ENCODE measurements around the gene RIN3.
A peak's percentile ranks its signal among the peaks of the same experiment; 100 is the strongest.

The RIN3 gene

GRCh38 chr14:92726135-92726932, 212.8 kb downstream of the RIN3 start:
- ATAC-seq: peak; percentile 29 to 50

GRCh38 chr14:92726933-92727262, 213.3 kb downstream of the RIN3 start:
- no peak for ATAC-seq

- peak; percentile 87 to 91 for ATAC-seq
These were observed 215.3 kb downstream of the RIN3 start for GRCh38 chr14:92728759-92729364.

GRCh38 chr14:92729634-92730358, 216.2 kb downstream of the RIN3 start:
- peak; percentile 45 to 65 for ATAC-seq

GRCh38 chr14:92731622-92732115, 218.1 kb downstream of the RIN3 start:
- ATAC-seq: no peak

- ATAC-seq: no peak
These were observed 219.4 kb downstream of the RIN3 start for GRCh38 chr14:92733007-92733406.

- no peak for ATAC-seq
These were observed 221.0 kb downstream of the RIN3 start for GRCh38 chr14:92734618-92735017.

GRCh38 chr14:92735344-92735743, 221.8 kb downstream of the RIN3 start:
- no peak for ATAC-seq

- ATAC-seq: peak; percentile 28 to 48
These were observed 223.6 kb downstream of the RIN3 start for GRCh38 chr14:92737206-92737605.

GRCh38 chr14:92737619-92738188, 224.1 kb downstream of the RIN3 start:
- no peak for ATAC-seq
